HG03442 (cell line): Measurements from ENCODE around the gene PNMA6F.
A peak's percentile ranks its signal among the peaks of the same experiment; 100 is the strongest.
"Not testable (repeated sequence)": the region's sequence is repeated elsewhere in the genome, so short reads cannot be mapped to it uniquely, and the experiment has no call there.

ENCODE experiments used
- ATAC-seq: cut with Tn5 transposase; IDR thresholded peaks from one replicate; pipeline ENCODE4 v1.9.1; 2021; ENCODE audit warnings: mild to moderate bottlenecking, moderate library complexity; ENCODE audit not compliant: unreplicated experiment

PNMA6F gene

GRCh38 chrX:153336121-153336894 is 14.7 kb upstream of the PNMA6F start:
- no peak for ATAC-seq

- no peak for ATAC-seq
Observed at GRCh38 chrX:153334654-153335295, 13.2 kb upstream of the PNMA6F start.

GRCh38 chrX:153333821-153334653 is 12.5 kb upstream of the PNMA6F start, which contains the start of gene ZNF275:
Gene ZNF275 (plus strand): TSS chrX:153334153. CDS start chrX:153336680, 2,527 bp downstream.
- ATAC-seq: peak; percentile 81

- no peak for ATAC-seq
Observed at GRCh38 chrX:153333266-153333665, 11.7 kb upstream of the PNMA6F start.

- ATAC-seq: no peak
Observed at GRCh38 chrX:153327561-153327960, 6.0 kb upstream of the PNMA6F start.

GRCh38 chrX:153320555-153321184 is 897 bp downstream of the PNMA6F start:
- ATAC-seq: no peak

- not testable (repeated sequence) for ATAC-seq
Observed at GRCh38 chrX:153320047-153320443, 1.5 kb downstream of the PNMA6F start.

GRCh38 chrX:153319295-153320046 is 2.1 kb downstream of the PNMA6F start:
- ATAC-seq: no peak

- ATAC-seq: no peak
Observed at GRCh38 chrX:153318811-153319210, 2.8 kb downstream of the PNMA6F start.

GRCh38 chrX:153317996-153318722 is 3.4 kb downstream of the PNMA6F start:
- no peak for ATAC-seq

- no peak for ATAC-seq
Observed at GRCh38 chrX:153317306-153317705, 4.3 kb downstream of the PNMA6F start.

GRCh38 chrX:153312842-153313241 is 8.7 kb downstream of the PNMA6F start:
- ATAC-seq: no peak

- ATAC-seq: no peak
Observed at GRCh38 chrX:153312041-153312440, 9.5 kb downstream of the PNMA6F start.

GRCh38 chrX:153310901-153311300 is 10.7 kb downstream of the PNMA6F start:
- ATAC-seq: no peak

GRCh38 chrX:153307276-153308178 is 14.0 kb downstream of the PNMA6F start:
- no peak for ATAC-seq

- no peak for ATAC-seq
Observed at GRCh38 chrX:153306527-153307115, 14.9 kb downstream of the PNMA6F start.

- no peak for ATAC-seq
Observed at GRCh38 chrX:153305972-153306371, 15.6 kb downstream of the PNMA6F start.
